H7 (cell line): ENCODE results near the gene OLFML2B. TPM values are rescaled to one million over a fixed set of nuclear protein-coding genes. Genes with fewer than 3 reads are reported as not detected.
"Not testable (repeated sequence)": the region's sequence is repeated elsewhere in the genome, so short reads cannot be mapped to it uniquely, and the experiment has no call there.

Experiments
- DNase-seq: peaks from one replicate; pipeline ENCODE4 v3.0.0; 2012
- H3K27me3 ChIP-seq: 2 replicates; pipeline ENCODE4 v1.6.0; 2011; ENCODE audit warnings: mild to moderate bottlenecking, low read length; ENCODE audit not compliant: control insufficient read depth, insufficient read depth
- H3K36me3 ChIP-seq: replicated peaks from 2 replicates; pipeline ENCODE4 v1.5.1; 2011; ENCODE audit warnings: low read length; ENCODE audit not compliant: control insufficient read depth, insufficient read depth
- H3K4me3 ChIP-seq: 2 replicates; pipeline ENCODE4 v1.5.1; 2011; ENCODE audit warnings: low read depth, mild to moderate bottlenecking, control low read depth, low read length, moderate library complexity; ENCODE audit not compliant: insufficient read depth
- total RNA-seq: library from RNA; depleted of rRNA; stranded (reverse); fragments of >200 nt; shearing (Covaris generic); gene quantifications from 2 replicates; pipeline ENCODE4 v1.2.3, GENCODE V29; 2014; rRNA removed

OLFML2B gene
- 0.45 and 0.92 TPM in 2 replicates for total RNA-seq

- no peaks in the 10 kb centered on the region for H3K36me3 ChIP-seq
- H3K4me3 ChIP-seq, result peak within 1 kb of the TSS; percentile 67
- peak; percentile 93 for DNase-seq
- peaks cover 52% of the 10 kb centered on the region for H3K27me3 ChIP-seq
These were observed at the start of gene OLFML2B for GRCh38 chr1:162023547-162024501. Gene OLFML2B, minus strand, starts transcription at chr1:162023869. Its CDS starts 439 bp downstream, at chr1:162023430.

GRCh38 chr1:162072740-162073139 lies 49.1 kb upstream of the OLFML2B start:
- no peak overlapping the region for H3K4me3 ChIP-seq
- peaks cover 3% of the 10 kb centered on the region for H3K27me3 ChIP-seq
- H3K36me3 ChIP-seq, result no peaks in the 10 kb centered on the region
- no peak for DNase-seq

- Histone ChIP-seq H3K36me3 (no peaks in the 10 kb centered on the region), H3K4me3 (peak overlapping the region; percentile 79), H3K27me3 (peaks cover 3% of the 10 kb centered on the region)
- DNase-seq, result peak; percentile 42
These were observed 47.2 kb upstream of the OLFML2B start for GRCh38 chr1:162070825-162071224.

- peak overlapping the region; percentile 79 for H3K4me3 ChIP-seq
- peak; percentile 76 for DNase-seq
- peaks cover 3% of the 10 kb centered on the region for H3K27me3 ChIP-seq
- no peaks in the 10 kb centered on the region for H3K36me3 ChIP-seq
These were observed 46.6 kb upstream of the OLFML2B start for GRCh38 chr1:162070094-162070748.

- DNase-seq, result peak; percentile 95
- Histone ChIP-seq H3K4me3 (peak within 1 kb of the TSS; percentile 79), H3K27me3 (peaks cover 3% of the 10 kb centered on the region), H3K36me3 (no peaks in the 10 kb centered on the region)
These were observed 45.8 kb upstream of the OLFML2B start, which contains the start of gene NOS1AP for GRCh38 chr1:162069334-162070093. Gene NOS1AP, plus strand, starts transcription at chr1:162069691. Its CDS starts 487 bp downstream, at chr1:162070178.

GRCh38 chr1:162068301-162068700 lies 44.6 kb upstream of the OLFML2B start:
- H3K36me3 ChIP-seq, result no peaks in the 10 kb centered on the region
- no peak overlapping the region for H3K4me3 ChIP-seq
- H3K27me3 ChIP-seq, result peaks cover 3% of the 10 kb centered on the region
- no peak for DNase-seq

- Histone ChIP-seq H3K27me3 (peaks cover 3% of the 10 kb centered on the region), H3K36me3 (no peaks in the 10 kb centered on the region), H3K4me3 (no peak overlapping the region)
- DNase-seq, result no peak
These were observed 43.8 kb upstream of the OLFML2B start for GRCh38 chr1:162067466-162067865.

- not testable (repeated sequence) for H3K4me3 ChIP-seq, H3K27me3 ChIP-seq, H3K36me3 ChIP-seq, DNase-seq
These were observed 43.2 kb upstream of the OLFML2B start for GRCh38 chr1:162066836-162067235.

- Histone ChIP-seq H3K27me3 (peaks cover under 1% of the 10 kb centered on the region; the same call in 1 of the 2 replicates), H3K36me3 (no peaks in the 10 kb centered on the region), H3K4me3 (no peak overlapping the region)
- no peak for DNase-seq
These were observed 41.3 kb upstream of the OLFML2B start for GRCh38 chr1:162065016-162065415.

- Histone ChIP-seq H3K4me3 (no peak overlapping the region), H3K36me3 (no peaks in the 10 kb centered on the region), H3K27me3 (no peaks in the 10 kb centered on the region)
- no peak for DNase-seq
These were observed 38.9 kb upstream of the OLFML2B start for GRCh38 chr1:162062542-162063015.

GRCh38 chr1:162060314-162060713 lies 36.6 kb upstream of the OLFML2B start:
- DNase-seq, result no peak
- H3K36me3 ChIP-seq, result no peaks in the 10 kb centered on the region
- H3K27me3 ChIP-seq, result no peaks in the 10 kb centered on the region
- H3K4me3 ChIP-seq, result no peak overlapping the region

- Histone ChIP-seq H3K27me3 (no peaks in the 10 kb centered on the region), H3K4me3 (no peak overlapping the region), H3K36me3 (no peaks in the 10 kb centered on the region)
- DNase-seq, result no peak
These were observed 36.1 kb upstream of the OLFML2B start for GRCh38 chr1:162059721-162060120.

- no peak overlapping the region for H3K4me3 ChIP-seq
- no peak for DNase-seq
- no peaks in the 10 kb centered on the region for H3K27me3 ChIP-seq
- H3K36me3 ChIP-seq, result no peaks in the 10 kb centered on the region
These were observed 32.9 kb upstream of the OLFML2B start for GRCh38 chr1:162056579-162056978.

GRCh38 chr1:162056043-162056442 lies 32.4 kb upstream of the OLFML2B start:
- no peaks in the 10 kb centered on the region for H3K36me3 ChIP-seq
- no peak overlapping the region for H3K4me3 ChIP-seq
- no peaks in the 10 kb centered on the region for H3K27me3 ChIP-seq
- DNase-seq, result peak; percentile 64
